Mesothelial cell of epicardium (in vitro differentiated cells): Measurements from ENCODE around the gene CACNA1B. TPM values are rescaled to one million over a fixed set of nuclear protein-coding genes. Genes with fewer than 3 reads are reported as not detected.

ENCODE experiments used
- DNase-seq, 2 experiments: peaks; one replicate each; pipeline ENCODE4 v3.0.0; 2021; ENCODE audit warnings: low spot score in 2 of 2; ENCODE audit not compliant: unreplicated experiment in 2 of 2
- H3K27ac Mint-ChIP-seq: 2 replicates; pipeline ENCODE4 v1.8.0; 2021; ENCODE audit warnings: mixed read lengths
- H3K27me3 Mint-ChIP-seq: 2 replicates; pipeline ENCODE4 v1.8.0; 2021; ENCODE audit warnings: low read depth, mixed read lengths
- H3K36me3 Mint-ChIP-seq: 2 replicates; pipeline ENCODE4 v1.8.0; 2021; ENCODE audit warnings: mixed read lengths
- H3K4me1 Mint-ChIP-seq: 2 replicates; pipeline ENCODE4 v1.8.0; 2021; ENCODE audit warnings: mixed read lengths
- H3K4me3 Mint-ChIP-seq: 2 replicates; pipeline ENCODE4 v1.8.0; 2021; ENCODE audit warnings: mild to moderate bottlenecking, moderate library complexity, mixed read lengths
- H3K9me3 Mint-ChIP-seq: 2 replicates; pipeline ENCODE4 v1.8.0; 2021; ENCODE audit warnings: mixed read lengths
- total RNA-seq: library from RNA; stranded (reverse); gene quantifications from 3 replicates; pipeline ENCODE4 v1.2.1, GENCODE V29; 2021
- TF ChIP-seq, protein P1 (sequence below): fragments of 200-600 bp; sonication (generic); IDR thresholded peaks from one replicate; pipeline ENCODE4 v1.5.0; 2021; ENCODE audit warnings: antibody characterized with exemption; ENCODE audit not compliant: unreplicated experiment

CACNA1B gene
- total RNA-seq, 1 donor from 2014 or later: 0.87 TPM

DNA sequence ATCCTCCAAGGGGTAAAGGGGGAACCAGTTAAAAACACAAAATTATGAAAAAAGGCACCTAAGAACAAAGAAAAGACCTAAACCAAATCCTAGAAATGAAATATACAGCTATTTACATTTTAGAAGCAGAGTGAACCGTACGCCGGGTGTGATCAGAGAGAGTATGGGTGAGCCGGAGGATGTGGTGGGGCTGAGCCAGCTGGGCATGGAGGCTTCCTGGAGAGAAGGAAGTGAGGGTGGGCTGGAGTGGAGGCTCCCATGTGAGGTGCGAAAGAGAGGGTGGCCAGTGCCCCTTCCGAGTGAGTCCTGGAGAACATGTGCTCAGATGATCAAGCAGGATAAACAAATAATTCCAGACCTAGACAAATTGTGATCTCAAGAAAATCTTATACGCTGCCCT is 111.6 kb downstream of the CACNA1B start:
- no peaks in the 10 kb centered on the region for H3K4me1 Mint-ChIP-seq
- no peak for DNase-seq
- TF ChIP-seq, protein P1, sequence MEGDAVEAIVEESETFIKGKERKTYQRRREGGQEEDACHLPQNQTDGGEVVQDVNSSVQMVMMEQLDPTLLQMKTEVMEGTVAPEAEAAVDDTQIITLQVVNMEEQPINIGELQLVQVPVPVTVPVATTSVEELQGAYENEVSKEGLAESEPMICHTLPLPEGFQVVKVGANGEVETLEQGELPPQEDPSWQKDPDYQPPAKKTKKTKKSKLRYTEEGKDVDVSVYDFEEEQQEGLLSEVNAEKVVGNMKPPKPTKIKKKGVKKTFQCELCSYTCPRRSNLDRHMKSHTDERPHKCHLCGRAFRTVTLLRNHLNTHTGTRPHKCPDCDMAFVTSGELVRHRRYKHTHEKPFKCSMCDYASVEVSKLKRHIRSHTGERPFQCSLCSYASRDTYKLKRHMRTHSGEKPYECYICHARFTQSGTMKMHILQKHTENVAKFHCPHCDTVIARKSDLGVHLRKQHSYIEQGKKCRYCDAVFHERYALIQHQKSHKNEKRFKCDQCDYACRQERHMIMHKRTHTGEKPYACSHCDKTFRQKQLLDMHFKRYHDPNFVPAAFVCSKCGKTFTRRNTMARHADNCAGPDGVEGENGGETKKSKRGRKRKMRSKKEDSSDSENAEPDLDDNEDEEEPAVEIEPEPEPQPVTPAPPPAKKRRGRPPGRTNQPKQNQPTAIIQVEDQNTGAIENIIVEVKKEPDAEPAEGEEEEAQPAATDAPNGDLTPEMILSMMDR: no peak
- H3K27me3 Mint-ChIP-seq: peaks cover 3% of the 10 kb centered on the region
- no peaks in the 10 kb centered on the region for H3K36me3 Mint-ChIP-seq
- no peak overlapping the region for H3K27ac Mint-ChIP-seq
- H3K4me3 Mint-ChIP-seq: no peak overlapping the region
- peaks cover 36% of the 10 kb centered on the region for H3K9me3 Mint-ChIP-seq

DNA sequence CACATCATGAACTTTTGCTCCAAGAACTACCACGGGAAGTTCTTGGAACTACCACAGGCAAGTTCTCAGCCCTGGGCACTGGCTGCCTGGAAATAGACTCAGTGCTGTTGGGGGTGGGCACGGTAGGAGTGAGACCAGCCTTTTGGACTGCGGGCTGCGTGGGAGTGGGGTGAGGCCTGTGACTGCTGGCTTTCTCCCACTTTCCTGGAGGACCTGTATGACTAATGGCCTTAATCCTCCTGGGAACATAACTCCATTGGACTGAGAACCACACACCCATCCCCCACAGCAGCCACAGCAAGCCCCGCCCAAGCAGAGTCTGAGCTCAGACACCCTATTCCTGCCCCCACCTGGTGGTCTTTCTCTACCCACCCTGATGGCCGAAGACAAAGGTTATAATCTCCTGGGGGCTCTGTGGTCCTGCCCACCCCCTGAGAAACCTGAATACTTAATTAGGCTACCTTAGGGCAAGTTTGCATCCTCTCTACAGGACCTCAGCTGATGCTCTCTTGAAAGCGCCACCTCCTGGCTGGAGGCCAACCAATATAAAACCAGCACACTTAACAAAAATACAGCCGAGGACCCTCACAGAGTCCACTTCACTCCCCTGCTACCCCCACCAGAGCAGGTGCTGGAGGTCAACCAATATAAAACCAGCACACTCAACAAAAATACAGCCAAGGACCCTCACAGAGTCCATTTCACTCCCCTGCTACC is 112.6 kb downstream of the CACNA1B start:
- Mint-ChIP-seq H3K27ac (no peak overlapping the region), H3K36me3 (no peaks in the 10 kb centered on the region), H3K27me3 (peaks cover 9% of the 10 kb centered on the region), H3K4me1 (no peaks in the 10 kb centered on the region), H3K9me3 (peaks cover 36% of the 10 kb centered on the region), H3K4me3 (no peak overlapping the region)
- TF ChIP-seq, protein P1: no peak
- DNase-seq: no peak

DNA sequence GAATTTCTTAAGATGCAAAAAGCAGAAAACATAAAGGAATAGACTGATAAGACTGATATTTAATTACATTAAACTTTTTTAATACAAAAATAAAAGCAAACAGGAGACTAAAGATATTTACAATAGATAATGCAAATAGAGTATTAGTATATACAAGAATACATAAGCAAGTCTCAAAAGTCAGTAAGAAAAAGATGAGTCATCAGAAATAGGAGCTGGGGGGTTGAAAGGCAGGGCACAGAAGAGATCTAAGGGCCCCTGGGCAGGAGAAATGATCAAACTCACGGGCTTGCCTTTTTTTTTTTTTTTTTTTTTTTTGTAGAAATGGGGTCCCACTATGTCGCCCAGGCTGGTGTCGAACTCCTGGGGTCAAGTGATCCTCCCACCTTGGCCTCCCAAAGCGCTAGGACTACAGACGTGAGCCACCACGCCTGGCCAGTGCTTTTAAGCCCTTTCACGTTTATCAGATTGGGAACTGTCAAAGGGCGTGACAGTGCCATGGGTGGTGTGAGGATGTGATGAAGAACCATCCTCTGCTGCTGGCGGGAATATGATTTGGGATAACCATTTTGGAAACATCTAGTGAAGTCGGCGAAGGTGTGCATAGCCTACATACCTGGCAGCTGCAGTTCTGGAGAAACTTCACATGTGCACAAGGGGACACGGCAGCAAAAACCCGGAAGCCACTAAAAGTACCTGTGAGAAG is 126.1 kb downstream of the CACNA1B start:
- peaks cover 14% of the 10 kb centered on the region for H3K27me3 Mint-ChIP-seq
- TF ChIP-seq, protein P1: no peak
- H3K4me1 Mint-ChIP-seq: no peaks in the 10 kb centered on the region
- no peak overlapping the region for H3K4me3 Mint-ChIP-seq
- H3K9me3 Mint-ChIP-seq: no peaks in the 10 kb centered on the region
- H3K27ac Mint-ChIP-seq: no peak overlapping the region
- no peak for DNase-seq
- no peaks in the 10 kb centered on the region for H3K36me3 Mint-ChIP-seq

DNA sequence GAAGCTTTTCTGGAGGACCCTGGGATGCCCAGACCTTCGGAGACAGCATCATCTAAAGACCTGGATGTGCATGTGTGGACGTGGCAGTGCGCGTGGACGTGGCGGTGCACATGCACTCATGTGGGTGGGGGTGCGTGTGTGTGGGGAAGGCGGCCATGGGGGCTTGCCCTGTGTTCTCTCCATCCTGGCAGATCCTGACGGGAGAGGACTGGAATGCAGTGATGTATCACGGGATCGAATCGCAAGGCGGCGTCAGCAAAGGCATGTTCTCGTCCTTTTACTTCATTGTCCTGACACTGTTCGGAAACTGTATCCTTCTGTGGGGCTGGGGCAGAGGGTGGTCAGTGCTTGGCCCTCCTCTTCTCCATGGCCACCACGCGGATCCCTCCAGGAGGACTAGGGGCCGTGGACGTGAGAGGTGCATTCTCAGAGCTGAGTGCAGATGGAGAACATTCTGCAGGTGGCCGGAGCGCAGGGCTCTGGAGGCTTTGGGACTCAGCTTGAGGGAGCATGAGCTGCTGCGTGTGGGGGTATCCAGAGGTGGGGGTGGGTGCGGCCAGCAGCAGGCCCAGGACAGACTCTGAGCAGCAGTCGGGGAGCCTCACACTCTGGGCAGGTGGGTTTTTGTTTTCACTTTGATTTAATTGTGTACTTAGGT is 129.1 kb downstream of the CACNA1B start:
- Mint-ChIP-seq H3K9me3 (no peaks in the 10 kb centered on the region), H3K27ac (no peak overlapping the region)
- no peak for DNase-seq

DNA sequence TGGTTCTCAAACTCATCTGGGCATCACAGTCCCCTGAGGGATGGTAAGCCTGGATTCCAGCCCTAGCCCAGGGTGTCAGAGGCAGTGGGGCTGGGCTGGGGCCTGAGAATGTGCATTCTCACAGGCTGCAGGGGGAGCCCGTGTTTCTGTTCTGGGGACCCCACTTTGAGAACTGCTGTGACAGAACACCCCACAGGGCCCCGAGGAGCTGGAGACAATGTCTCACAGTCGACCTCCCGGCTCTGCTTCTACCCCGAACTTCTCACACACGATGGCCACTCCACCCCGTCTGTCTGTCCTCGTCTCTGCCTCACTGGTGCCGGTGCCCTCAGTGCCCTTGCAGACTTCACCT is 130.0 kb downstream of the CACNA1B start:
- TF ChIP-seq, protein P1: no peak
- Mint-ChIP-seq H3K4me1 (no peaks in the 10 kb centered on the region), H3K27ac (no peak overlapping the region), H3K27me3 (peaks cover 25% of the 10 kb centered on the region), H3K4me3 (no peak overlapping the region), H3K36me3 (no peaks in the 10 kb centered on the region), H3K9me3 (no peaks in the 10 kb centered on the region)
- no peak for DNase-seq

More for the DNA sequence above, 129.1 kb downstream of the CACNA1B start:
- no peaks in the 10 kb centered on the region for H3K4me1 Mint-ChIP-seq
- TF ChIP-seq, protein P1: no peak
- H3K4me3 Mint-ChIP-seq: no peak overlapping the region
- peaks cover 21% of the 10 kb centered on the region for H3K27me3 Mint-ChIP-seq
- H3K36me3 Mint-ChIP-seq: no peaks in the 10 kb centered on the region
